Osteoblast (primary cell): ENCODE data around the gene ISY1. TPM values are rescaled to one million over a fixed set of nuclear protein-coding genes. Genes with fewer than 3 reads are reported as not detected.
"Not testable (repeated sequence)": the region's sequence is repeated elsewhere in the genome, so short reads cannot be mapped to it uniquely, and the experiment has no call there.

Source experiments
- DNase-seq: peaks from one replicate; pipeline ENCODE4 v3.0.0; 2011; ENCODE audit warnings: low spot score, mixed read lengths; ENCODE audit not compliant: insufficient read length; ENCODE audit errors: missing footprints
- H2AFZ ChIP-seq: 2 replicates; pipeline ENCODE4 v1.6.0; 2011; ENCODE audit warnings: mild to moderate bottlenecking, low read length
- H3K27ac ChIP-seq: 2 replicates; pipeline ENCODE4 v1.5.1; 2011; ENCODE audit warnings: mild to moderate bottlenecking, low read depth, low read length, moderate library complexity
- H3K27me3 ChIP-seq: 2 replicates; pipeline ENCODE4 v1.6.0; 2012; ENCODE audit warnings: mild to moderate bottlenecking, control low read depth, inconsistent platforms, low read length, moderate library complexity; ENCODE audit not compliant: insufficient read depth
- H3K36me3 ChIP-seq: 2 replicates; pipeline ENCODE4 v1.5.1; 2011; ENCODE audit warnings: mild to moderate bottlenecking, low read length, control low read depth, moderate library complexity; ENCODE audit not compliant: insufficient read depth
- H3K4me1 ChIP-seq: 2 replicates; pipeline ENCODE4 v1.5.1; 2011; ENCODE audit warnings: mild to moderate bottlenecking, low read length, control low read depth, moderate library complexity; ENCODE audit not compliant: insufficient read depth
- H3K4me2 ChIP-seq: 2 replicates; pipeline ENCODE4 v1.6.0; 2011; ENCODE audit warnings: mild to moderate bottlenecking, low read length; ENCODE audit not compliant: insufficient read depth
- H3K4me3 ChIP-seq: fragments of 200-600 bp; sonication (generic); 3 replicates; pipeline ENCODE4 v1.5.1; 2012; ENCODE audit warnings: mild to moderate bottlenecking, low read length, inconsistent platforms; ENCODE audit not compliant: insufficient read depth
- H3K79me2 ChIP-seq: 2 replicates; pipeline ENCODE4 v1.6.0; 2012; ENCODE audit warnings: mild to moderate bottlenecking, low read length, control low read depth, inconsistent platforms; ENCODE audit not compliant: insufficient read depth
- H3K9me3 ChIP-seq: 2 replicates; pipeline ENCODE4 v1.5.1; 2011; ENCODE audit warnings: low read depth, low read length, control low read depth
- H4K20me1 ChIP-seq: 2 replicates; pipeline ENCODE4 v1.6.0; 2012; ENCODE audit warnings: mild to moderate bottlenecking, low read length, control low read depth; ENCODE audit not compliant: insufficient read depth
- CTCF ChIP-seq: IDR thresholded peaks from 2 replicates; pipeline ENCODE4 v1.5.1; 2011; ENCODE audit warnings: mild to moderate bottlenecking, low read depth, low read length, moderate library complexity; ENCODE audit errors: extremely low read depth
- total RNA-seq: library from RNA; depleted of rRNA; stranded (reverse); fragments of >200 nt; gene quantifications from 2 replicates; pipeline ENCODE4 v1.2.3, GENCODE V29; 2012

ISY1 gene
- total RNA-seq, 1 donor, result 29.0 TPM

GRCh38 chr3:129116482-129116946 is 44.3 kb downstream of the ISY1 start:
- Histone ChIP-seq H3K9me3 (no peaks in the 10 kb centered on the region), H3K4me2 (no peak overlapping the region), H3K27ac (no peak overlapping the region), H3K79me2 (peaks cover 73% of the 10 kb centered on the region), H2AFZ (no peak overlapping the region), H3K4me1 (peaks cover 21% of the 10 kb centered on the region), H3K36me3 (peaks cover 19% of the 10 kb centered on the region), H3K27me3 (no peaks in the 10 kb centered on the region), H3K4me3 (no peak overlapping the region), H4K20me1 (peaks cover 31% of the 10 kb centered on the region)
- no peak for TF ChIP-seq CTCF
- peak; percentile 19 for DNase-seq

GRCh38 chr3:129114455-129114854 is 46.4 kb downstream of the ISY1 start:
- Histone ChIP-seq H3K27me3 (no peaks in the 10 kb centered on the region), H3K27ac (no peak overlapping the region), H3K36me3 (peaks cover 23% of the 10 kb centered on the region), H3K4me2 (no peak overlapping the region), H2AFZ (no peak overlapping the region), H3K9me3 (no peaks in the 10 kb centered on the region), H3K4me1 (peaks cover 11% of the 10 kb centered on the region), H3K79me2 (peaks cover 72% of the 10 kb centered on the region), H3K4me3 (no peak overlapping the region), H4K20me1 (peaks cover 27% of the 10 kb centered on the region)
- DNase-seq, result no peak
- no peak for TF ChIP-seq CTCF

- peaks cover 13% of the 10 kb centered on the region for H3K36me3 ChIP-seq
- no peak for DNase-seq
- no peak overlapping the region for H3K27ac ChIP-seq
- H3K9me3 ChIP-seq, result no peaks in the 10 kb centered on the region
- no peak for TF ChIP-seq CTCF
- H3K27me3 ChIP-seq, result no peaks in the 10 kb centered on the region
- H4K20me1 ChIP-seq, result peaks cover 26% of the 10 kb centered on the region
- H3K4me3 ChIP-seq, result no peak overlapping the region
- H3K4me2 ChIP-seq, result no peak overlapping the region
- no peak overlapping the region for H2AFZ ChIP-seq
- peaks cover 3% of the 10 kb centered on the region for H3K4me1 ChIP-seq
- peaks cover 67% of the 10 kb centered on the region for H3K79me2 ChIP-seq
Measured at GRCh38 chr3:129112308-129113052, 48.4 kb downstream of the ISY1 start.

GRCh38 chr3:129111076-129111780 is 49.6 kb downstream of the ISY1 start:
- peaks cover 66% of the 10 kb centered on the region for H3K79me2 ChIP-seq
- not testable (repeated sequence) for H3K27ac ChIP-seq, H3K4me3 ChIP-seq, H3K4me2 ChIP-seq, H2AFZ ChIP-seq, H3K9me3 ChIP-seq, H3K4me1 ChIP-seq, H3K27me3 ChIP-seq
- peaks cover 38% of the 10 kb centered on the region for H4K20me1 ChIP-seq
- peak; percentile 45 for DNase-seq
- H3K36me3 ChIP-seq, result peaks cover 16% of the 10 kb centered on the region
